ENCODE results near the gene ZNF627.

ZNF627 gene

GRCh38 chr19:11663181-11663591 is 65.9 kb downstream of the ZNF627 start:
- H3K4me3 ChIP-seq (ENCODE audit: low read length), result no peak overlapping the region
- no peak for DNase-seq (ENCODE audit: low read depth, low spot score)
